Measurements from ENCODE around the gene MCRS1. TPM values are rescaled to one million over a fixed set of nuclear protein-coding genes. Genes with fewer than 3 reads are reported as not detected.

MCRS1 gene
- total and polyA plus RNA-seq, 4 donors = 20.0 to 33.1 (median 26.1) TPM

DNA sequence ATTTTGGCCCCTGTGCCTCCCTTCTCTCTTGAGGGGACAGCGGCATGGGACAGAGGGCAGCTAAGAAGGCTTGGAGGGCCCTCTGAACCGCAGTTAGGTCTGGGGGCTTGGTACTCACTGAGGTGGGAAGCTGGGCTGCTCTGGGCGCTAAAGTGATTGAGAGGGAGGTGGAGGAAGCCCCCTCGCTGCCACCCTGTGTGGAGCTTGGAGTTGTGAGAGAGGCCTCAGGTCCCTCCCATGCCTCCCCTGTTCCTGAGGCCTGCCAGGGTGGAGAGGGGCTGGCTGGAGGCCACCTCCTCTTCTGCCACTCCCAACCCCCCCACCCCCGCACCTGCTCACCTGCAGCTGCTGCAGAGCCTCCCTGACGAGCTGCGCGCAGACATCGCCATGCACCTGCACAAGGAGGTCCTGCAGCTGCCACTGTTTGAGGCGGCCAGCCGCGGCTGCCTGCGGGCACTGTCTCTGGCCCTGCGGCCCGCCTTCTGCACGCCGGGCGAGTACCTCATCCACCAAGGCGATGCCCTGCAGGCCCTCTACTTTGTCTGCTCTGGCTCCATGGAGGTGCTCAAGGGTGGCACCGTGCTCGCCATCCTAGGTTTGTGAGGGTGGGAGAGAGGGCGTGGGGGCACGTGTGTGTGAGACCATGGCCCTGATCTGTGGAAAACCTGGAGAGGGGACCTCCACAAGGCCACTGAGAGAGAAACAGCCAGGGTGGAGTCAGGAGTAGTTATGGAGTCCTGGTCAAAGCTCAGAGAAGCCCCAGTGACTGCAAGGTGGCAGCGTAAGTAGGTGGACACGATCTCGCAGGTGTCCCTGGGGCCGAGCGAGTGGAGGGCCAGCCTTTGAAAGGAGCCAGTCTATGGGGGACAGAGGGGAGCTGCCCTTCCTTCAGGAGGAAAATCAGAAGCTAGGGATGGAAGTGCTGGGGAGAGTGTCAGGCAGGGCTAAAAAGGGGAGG is 17.9 kb downstream of the MCRS1 start (continued):
- TF ChIP-seq, protein P1, sequence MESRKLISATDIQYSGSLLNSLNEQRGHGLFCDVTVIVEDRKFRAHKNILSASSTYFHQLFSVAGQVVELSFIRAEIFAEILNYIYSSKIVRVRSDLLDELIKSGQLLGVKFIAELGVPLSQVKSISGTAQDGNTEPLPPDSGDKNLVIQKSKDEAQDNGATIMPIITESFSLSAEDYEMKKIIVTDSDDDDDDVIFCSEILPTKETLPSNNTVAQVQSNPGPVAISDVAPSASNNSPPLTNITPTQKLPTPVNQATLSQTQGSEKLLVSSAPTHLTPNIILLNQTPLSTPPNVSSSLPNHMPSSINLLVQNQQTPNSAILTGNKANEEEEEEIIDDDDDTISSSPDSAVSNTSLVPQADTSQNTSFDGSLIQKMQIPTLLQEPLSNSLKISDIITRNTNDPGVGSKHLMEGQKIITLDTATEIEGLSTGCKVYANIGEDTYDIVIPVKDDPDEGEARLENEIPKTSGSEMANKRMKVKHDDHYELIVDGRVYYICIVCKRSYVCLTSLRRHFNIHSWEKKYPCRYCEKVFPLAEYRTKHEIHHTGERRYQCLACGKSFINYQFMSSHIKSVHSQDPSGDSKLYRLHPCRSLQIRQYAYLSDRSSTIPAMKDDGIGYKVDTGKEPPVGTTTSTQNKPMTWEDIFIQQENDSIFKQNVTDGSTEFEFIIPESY (IDR thresholded peaks at IDR 0.05) = no peak

DNA sequence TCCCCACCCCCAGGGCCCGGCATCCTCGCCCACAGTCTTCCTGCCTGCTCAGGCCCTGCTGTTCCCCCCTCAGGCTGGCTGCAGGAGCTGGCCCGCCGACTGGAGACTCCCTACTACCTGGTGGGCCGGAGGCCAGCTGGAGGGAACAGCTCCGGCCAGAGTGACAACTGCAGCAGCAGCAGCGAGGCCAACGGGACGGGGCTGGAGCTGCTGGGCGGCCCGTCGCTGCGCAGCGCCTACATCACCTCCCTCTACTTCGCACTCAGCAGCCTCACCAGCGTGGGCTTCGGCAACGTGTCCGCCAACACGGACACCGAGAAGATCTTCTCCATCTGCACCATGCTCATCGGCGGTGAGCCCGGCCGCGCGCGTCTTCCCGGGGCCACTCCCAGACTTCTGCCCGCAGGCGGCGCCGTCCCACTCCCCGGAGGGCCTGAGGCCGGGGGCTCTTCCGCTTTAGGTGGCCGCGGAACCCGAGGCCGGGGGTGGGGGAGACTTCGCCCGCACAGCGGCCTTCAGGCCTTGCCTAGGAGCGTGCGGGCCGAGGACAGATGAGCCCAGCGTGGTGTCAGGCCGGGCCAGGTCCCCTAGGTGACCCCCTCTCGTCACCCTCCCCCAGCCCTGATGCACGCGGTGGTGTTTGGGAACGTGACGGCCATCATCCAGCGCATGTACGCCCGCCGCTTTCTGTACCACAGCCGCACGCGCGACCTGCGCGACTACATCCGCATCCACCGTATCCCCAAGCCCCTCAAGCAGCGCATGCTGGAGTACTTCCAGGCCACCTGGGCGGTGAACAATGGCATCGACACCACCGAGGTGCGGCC is 18.9 kb downstream of the MCRS1 start:
- Histone ChIP-seq H3K4me1 (ENCODE audit: control insufficient read depth in 4 of 4, insufficient read depth in 4 of 4, low read length in 3 of 4) (peaks cover 7 to 28% (median 21%) of the 10 kb centered on the region in 4 donors), H3K4me3 (ENCODE audit: low read depth in 1 of 3, low read length in 3 of 3) (peak overlapping the region in 1 of 3 donors; percentile 19), H3K27ac (ENCODE audit: low read depth in 1 of 2, low read length in 2 of 2) (no peak overlapping the region), H3K27me3 (ENCODE audit: control insufficient read depth in 4 of 4, insufficient read depth in 4 of 4, low read length in 3 of 4) (peaks cover 0 to 5% (median 0%) of the 10 kb centered on the region in 4 donors), H3K9ac (ENCODE audit: low read depth in 1 of 2, low read length in 2 of 2) (no peak overlapping the region), H3K36me3 (ENCODE audit: control insufficient read depth in 4 of 4, insufficient read depth in 3 of 4, low read depth in 1 of 4, low read length in 3 of 4) (no peaks in the 10 kb centered on the region), H3K9me3 (ENCODE audit: control insufficient read depth in 4 of 4, low read length in 3 of 4) (no peaks in the 10 kb centered on the region)
- DNase-seq (ENCODE audit: low spot score) = no peak
- TF ChIP-seq, protein P2, sequence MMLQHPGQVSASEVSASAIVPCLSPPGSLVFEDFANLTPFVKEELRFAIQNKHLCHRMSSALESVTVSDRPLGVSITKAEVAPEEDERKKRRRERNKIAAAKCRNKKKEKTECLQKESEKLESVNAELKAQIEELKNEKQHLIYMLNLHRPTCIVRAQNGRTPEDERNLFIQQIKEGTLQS (IDR thresholded peaks at IDR 0.05) = no peak
- TF ChIP-seq JUND (IDR thresholded peaks at IDR 0.05) (no peak), RAD21 (IDR thresholded peaks at IDR 0.05) (no peak), EGR1 (IDR thresholded peaks at IDR 0.05; ENCODE audit: low read depth in 2 of 2) (no peak), YY1 (IDR thresholded peaks at IDR 0.05) (no peak), RXRA (IDR thresholded peaks at IDR 0.05) (no peak), HNF4G (IDR thresholded peaks at IDR 0.05) (no peak), GABPA (IDR thresholded peaks at IDR 0.05 in 1 of 2, conservative IDR thresholded peaks at IDR 0.05 in 1 of 2) (no peak), SP1 (IDR thresholded peaks at IDR 0.05) (no peak), NR2F2 (IDR thresholded peaks at IDR 0.05) (no peak), HNF4A (conservative IDR thresholded peaks at IDR 0.05) (no peak), TAF1 (conservative IDR thresholded peaks at IDR 0.05) (no peak), FOXA1 (IDR thresholded peaks at IDR 0.05) (no peak), FOXA2 (IDR thresholded peaks at IDR 0.05) (no peak)
- TF ChIP-seq, protein P3, sequence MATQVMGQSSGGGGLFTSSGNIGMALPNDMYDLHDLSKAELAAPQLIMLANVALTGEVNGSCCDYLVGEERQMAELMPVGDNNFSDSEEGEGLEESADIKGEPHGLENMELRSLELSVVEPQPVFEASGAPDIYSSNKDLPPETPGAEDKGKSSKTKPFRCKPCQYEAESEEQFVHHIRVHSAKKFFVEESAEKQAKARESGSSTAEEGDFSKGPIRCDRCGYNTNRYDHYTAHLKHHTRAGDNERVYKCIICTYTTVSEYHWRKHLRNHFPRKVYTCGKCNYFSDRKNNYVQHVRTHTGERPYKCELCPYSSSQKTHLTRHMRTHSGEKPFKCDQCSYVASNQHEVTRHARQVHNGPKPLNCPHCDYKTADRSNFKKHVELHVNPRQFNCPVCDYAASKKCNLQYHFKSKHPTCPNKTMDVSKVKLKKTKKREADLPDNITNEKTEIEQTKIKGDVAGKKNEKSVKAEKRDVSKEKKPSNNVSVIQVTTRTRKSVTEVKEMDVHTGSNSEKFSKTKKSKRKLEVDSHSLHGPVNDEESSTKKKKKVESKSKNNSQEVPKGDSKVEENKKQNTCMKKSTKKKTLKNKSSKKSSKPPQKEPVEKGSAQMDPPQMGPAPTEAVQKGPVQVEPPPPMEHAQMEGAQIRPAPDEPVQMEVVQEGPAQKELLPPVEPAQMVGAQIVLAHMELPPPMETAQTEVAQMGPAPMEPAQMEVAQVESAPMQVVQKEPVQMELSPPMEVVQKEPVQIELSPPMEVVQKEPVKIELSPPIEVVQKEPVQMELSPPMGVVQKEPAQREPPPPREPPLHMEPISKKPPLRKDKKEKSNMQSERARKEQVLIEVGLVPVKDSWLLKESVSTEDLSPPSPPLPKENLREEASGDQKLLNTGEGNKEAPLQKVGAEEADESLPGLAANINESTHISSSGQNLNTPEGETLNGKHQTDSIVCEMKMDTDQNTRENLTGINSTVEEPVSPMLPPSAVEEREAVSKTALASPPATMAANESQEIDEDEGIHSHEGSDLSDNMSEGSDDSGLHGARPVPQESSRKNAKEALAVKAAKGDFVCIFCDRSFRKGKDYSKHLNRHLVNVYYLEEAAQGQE (IDR thresholded peaks at IDR 0.05) = no peak
- TF ChIP-seq, protein P4, sequence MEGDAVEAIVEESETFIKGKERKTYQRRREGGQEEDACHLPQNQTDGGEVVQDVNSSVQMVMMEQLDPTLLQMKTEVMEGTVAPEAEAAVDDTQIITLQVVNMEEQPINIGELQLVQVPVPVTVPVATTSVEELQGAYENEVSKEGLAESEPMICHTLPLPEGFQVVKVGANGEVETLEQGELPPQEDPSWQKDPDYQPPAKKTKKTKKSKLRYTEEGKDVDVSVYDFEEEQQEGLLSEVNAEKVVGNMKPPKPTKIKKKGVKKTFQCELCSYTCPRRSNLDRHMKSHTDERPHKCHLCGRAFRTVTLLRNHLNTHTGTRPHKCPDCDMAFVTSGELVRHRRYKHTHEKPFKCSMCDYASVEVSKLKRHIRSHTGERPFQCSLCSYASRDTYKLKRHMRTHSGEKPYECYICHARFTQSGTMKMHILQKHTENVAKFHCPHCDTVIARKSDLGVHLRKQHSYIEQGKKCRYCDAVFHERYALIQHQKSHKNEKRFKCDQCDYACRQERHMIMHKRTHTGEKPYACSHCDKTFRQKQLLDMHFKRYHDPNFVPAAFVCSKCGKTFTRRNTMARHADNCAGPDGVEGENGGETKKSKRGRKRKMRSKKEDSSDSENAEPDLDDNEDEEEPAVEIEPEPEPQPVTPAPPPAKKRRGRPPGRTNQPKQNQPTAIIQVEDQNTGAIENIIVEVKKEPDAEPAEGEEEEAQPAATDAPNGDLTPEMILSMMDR (IDR thresholded peaks at IDR 0.05; ENCODE audit: low read depth, low read length, missing input control) = no peak
- TF ChIP-seq, protein P5, sequence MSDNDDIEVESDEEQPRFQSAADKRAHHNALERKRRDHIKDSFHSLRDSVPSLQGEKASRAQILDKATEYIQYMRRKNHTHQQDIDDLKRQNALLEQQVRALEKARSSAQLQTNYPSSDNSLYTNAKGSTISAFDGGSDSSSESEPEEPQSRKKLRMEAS (IDR thresholded peaks at IDR 0.05) = no peak
- TF ChIP-seq, protein P1 (IDR thresholded peaks at IDR 0.05) = no peak
- WGBS = 28% methylated on average over 70 of the region's 70 CpGs
